ENCODE measurements around the gene ALKBH6.

The ALKBH6 gene

DNA sequence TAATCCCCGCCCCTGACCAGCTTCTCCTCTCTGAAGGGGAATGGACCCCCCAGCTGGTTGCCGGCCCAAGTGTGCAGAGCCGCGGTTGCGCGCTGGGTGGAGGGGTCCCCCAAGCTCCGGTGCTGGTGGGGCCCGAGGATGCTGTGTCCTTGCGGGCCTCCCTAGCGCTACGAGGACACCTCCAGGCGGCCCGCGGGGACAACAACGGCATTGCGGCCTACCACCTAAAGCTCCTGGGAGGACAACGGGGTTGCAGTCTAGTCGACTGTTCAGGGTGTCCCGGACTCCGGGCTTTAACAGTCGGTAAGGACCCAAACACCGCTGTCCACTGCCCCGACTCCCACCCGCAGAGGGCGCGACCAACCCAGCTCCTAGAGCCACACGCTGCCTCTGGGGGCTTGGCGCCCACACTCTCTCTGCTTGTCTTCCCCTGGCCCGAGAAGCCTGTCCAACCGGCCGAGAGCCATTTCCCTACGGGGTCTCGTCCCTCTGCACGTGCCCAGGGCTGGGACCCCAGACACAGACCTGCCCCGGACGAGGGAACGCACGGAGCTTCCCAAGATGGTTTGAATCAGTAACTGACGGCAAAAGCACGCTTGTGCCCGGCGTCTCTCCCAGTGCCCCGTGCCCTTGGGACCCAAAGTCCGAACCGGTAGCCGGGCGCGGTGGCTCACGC, 20.0 kb downstream of the ALKBH6 start:
- TF ChIP-seq TOX (CRISPR knock-in tag; IDR thresholded peaks at IDR 0.05; ENCODE audit: borderline replicate concordance) (no peak), ZNF70 (CRISPR knock-in tag; IDR thresholded peaks at IDR 0.05) (no peak), PPARA (CRISPR knock-in tag; IDR thresholded peaks at IDR 0.05; ENCODE audit: borderline replicate concordance) (no peak), GLIS3 (CRISPR knock-in tag; IDR thresholded peaks at IDR 0.05) (no peak), ARNTL (CRISPR knock-in tag; IDR thresholded peaks at IDR 0.05; ENCODE audit: borderline replicate concordance, low read depth) (no peak), ESRRG (CRISPR knock-in tag; IDR thresholded peaks at IDR 0.05) (no peak), ZNF8 (CRISPR knock-in tag; IDR thresholded peaks at IDR 0.05) (no peak), SNAI2 (CRISPR knock-in tag; IDR thresholded peaks at IDR 0.05) (no peak), TCF4 (CRISPR knock-in tag; IDR thresholded peaks at IDR 0.05; ENCODE audit: borderline replicate concordance) (no peak), ZNF565 (CRISPR knock-in tag; conservative IDR thresholded peaks at IDR 0.05; ENCODE audit: low read depth) (no peak), ZC3H10 (CRISPR knock-in tag; IDR thresholded peaks at IDR 0.05) (no peak), OSR1 (CRISPR knock-in tag; IDR thresholded peaks at IDR 0.05) (no peak), ISL1 (CRISPR knock-in tag; IDR thresholded peaks at IDR 0.05) (no peak), RARB (CRISPR knock-in tag; IDR thresholded peaks at IDR 0.05) (no peak)
- TF ChIP-seq, protein P1, sequence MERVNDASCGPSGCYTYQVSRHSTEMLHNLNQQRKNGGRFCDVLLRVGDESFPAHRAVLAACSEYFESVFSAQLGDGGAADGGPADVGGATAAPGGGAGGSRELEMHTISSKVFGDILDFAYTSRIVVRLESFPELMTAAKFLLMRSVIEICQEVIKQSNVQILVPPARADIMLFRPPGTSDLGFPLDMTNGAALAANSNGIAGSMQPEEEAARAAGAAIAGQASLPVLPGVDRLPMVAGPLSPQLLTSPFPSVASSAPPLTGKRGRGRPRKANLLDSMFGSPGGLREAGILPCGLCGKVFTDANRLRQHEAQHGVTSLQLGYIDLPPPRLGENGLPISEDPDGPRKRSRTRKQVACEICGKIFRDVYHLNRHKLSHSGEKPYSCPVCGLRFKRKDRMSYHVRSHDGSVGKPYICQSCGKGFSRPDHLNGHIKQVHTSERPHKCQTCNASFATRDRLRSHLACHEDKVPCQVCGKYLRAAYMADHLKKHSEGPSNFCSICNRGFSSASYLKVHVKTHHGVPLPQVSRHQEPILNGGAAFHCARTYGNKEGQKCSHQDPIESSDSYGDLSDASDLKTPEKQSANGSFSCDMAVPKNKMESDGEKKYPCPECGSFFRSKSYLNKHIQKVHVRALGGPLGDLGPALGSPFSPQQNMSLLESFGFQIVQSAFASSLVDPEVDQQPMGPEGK (CRISPR knock-in tag; IDR thresholded peaks at IDR 0.05; ENCODE audit: borderline replicate concordance), result no peak
- TF ChIP-seq, protein P2, sequence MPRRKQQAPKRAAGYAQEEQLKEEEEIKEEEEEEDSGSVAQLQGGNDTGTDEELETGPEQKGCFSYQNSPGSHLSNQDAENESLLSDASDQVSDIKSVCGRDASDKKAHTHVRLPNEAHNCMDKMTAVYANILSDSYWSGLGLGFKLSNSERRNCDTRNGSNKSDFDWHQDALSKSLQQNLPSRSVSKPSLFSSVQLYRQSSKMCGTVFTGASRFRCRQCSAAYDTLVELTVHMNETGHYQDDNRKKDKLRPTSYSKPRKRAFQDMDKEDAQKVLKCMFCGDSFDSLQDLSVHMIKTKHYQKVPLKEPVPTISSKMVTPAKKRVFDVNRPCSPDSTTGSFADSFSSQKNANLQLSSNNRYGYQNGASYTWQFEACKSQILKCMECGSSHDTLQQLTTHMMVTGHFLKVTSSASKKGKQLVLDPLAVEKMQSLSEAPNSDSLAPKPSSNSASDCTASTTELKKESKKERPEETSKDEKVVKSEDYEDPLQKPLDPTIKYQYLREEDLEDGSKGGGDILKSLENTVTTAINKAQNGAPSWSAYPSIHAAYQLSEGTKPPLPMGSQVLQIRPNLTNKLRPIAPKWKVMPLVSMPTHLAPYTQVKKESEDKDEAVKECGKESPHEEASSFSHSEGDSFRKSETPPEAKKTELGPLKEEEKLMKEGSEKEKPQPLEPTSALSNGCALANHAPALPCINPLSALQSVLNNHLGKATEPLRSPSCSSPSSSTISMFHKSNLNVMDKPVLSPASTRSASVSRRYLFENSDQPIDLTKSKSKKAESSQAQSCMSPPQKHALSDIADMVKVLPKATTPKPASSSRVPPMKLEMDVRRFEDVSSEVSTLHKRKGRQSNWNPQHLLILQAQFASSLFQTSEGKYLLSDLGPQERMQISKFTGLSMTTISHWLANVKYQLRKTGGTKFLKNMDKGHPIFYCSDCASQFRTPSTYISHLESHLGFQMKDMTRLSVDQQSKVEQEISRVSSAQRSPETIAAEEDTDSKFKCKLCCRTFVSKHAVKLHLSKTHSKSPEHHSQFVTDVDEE (CRISPR knock-in tag; IDR thresholded peaks at IDR 0.05), result no peak
- TF ChIP-seq, protein P3, sequence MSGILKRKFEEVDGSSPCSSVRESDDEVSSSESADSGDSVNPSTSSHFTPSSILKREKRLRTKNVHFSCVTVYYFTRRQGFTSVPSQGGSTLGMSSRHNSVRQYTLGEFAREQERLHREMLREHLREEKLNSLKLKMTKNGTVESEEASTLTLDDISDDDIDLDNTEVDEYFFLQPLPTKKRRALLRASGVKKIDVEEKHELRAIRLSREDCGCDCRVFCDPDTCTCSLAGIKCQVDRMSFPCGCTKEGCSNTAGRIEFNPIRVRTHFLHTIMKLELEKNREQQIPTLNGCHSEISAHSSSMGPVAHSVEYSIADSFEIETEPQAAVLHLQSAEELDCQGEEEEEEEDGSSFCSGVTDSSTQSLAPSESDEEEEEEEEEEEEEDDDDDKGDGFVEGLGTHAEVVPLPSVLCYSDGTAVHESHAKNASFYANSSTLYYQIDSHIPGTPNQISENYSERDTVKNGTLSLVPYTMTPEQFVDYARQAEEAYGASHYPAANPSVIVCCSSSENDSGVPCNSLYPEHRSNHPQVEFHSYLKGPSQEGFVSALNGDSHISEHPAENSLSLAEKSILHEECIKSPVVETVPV (CRISPR knock-in tag; IDR thresholded peaks at IDR 0.05), result no peak
- TF ChIP-seq, protein P4, sequence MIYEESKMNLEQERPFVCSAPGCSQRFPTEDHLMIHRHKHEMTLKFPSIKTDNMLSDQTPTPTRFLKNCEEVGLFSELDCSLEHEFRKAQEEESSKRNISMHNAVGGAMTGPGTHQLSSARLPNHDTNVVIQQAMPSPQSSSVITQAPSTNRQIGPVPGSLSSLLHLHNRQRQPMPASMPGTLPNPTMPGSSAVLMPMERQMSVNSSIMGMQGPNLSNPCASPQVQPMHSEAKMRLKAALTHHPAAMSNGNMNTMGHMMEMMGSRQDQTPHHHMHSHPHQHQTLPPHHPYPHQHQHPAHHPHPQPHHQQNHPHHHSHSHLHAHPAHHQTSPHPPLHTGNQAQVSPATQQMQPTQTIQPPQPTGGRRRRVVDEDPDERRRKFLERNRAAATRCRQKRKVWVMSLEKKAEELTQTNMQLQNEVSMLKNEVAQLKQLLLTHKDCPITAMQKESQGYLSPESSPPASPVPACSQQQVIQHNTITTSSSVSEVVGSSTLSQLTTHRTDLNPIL (CRISPR knock-in tag; IDR thresholded peaks at IDR 0.05; ENCODE audit: low read depth), result no peak
- TF ChIP-seq, protein P5, sequence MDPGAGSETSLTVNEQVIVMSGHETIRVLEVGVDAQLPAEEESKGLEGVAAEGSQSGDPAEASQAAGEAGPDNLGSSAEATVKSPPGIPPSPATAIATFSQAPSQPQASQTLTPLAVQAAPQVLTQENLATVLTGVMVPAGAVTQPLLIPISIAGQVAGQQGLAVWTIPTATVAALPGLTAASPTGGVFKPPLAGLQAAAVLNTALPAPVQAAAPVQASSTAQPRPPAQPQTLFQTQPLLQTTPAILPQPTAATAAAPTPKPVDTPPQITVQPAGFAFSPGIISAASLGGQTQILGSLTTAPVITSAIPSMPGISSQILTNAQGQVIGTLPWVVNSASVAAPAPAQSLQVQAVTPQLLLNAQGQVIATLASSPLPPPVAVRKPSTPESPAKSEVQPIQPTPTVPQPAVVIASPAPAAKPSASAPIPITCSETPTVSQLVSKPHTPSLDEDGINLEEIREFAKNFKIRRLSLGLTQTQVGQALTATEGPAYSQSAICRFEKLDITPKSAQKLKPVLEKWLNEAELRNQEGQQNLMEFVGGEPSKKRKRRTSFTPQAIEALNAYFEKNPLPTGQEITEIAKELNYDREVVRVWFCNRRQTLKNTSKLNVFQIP (CRISPR knock-in tag; IDR thresholded peaks at IDR 0.05; ENCODE audit: borderline replicate concordance, low read depth), result no peak
- ATAC-seq, result no peak

DNA sequence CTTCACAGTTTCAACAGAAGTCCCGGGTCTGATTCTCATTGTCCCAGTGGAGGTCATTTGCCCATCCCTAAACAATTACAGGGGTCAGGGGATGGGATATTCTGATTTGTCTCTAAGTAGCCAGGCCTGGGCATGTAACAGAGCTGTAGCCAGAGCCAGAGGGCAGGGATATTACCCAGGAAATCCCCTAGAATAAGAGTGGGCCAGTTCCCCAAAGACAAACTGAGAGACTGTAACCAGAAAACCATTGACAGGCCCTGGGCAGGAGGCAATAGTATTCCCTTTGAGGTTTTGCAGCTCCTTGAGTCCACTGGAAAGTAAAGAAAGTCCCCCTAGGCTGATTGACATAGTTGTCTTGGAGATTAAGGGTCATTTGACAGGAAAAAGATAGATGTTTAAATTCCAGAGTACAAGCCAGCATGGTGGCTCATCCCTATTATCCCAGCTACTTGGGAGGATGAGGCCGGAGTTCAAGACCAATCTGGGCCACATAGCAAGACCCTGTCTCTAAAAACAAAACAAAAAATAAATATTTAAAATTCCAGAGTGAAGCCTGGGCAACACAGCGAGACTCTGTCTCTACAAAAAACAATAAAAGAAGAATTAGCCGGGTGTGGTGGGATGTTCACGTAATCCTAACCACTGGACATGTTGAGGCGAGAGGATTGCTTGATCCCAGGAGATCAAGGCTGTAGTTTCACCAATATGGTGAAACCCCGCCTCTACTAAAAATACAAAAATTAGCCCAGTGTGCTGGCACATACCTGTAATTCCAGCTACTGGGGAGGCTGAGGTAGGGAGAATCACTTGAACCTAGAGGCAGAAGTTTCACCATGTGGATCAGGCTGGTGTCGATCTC, 20.9 kb downstream of the ALKBH6 start:
- TF ChIP-seq, protein P4 (CRISPR knock-in tag; IDR thresholded peaks at IDR 0.05; ENCODE audit: low read depth), result no peak
- TF ChIP-seq GLIS3 (CRISPR knock-in tag; IDR thresholded peaks at IDR 0.05), result no peak
- TF ChIP-seq CSDC2 (CRISPR knock-in tag; IDR thresholded peaks at IDR 0.05), result no peak
- no peak for TF ChIP-seq ZFP30 (CRISPR knock-in tag; IDR thresholded peaks at IDR 0.05)
- TF ChIP-seq ZFP3 (CRISPR knock-in tag; IDR thresholded peaks at IDR 0.05), result no peak
- TF ChIP-seq ZC3H10 (CRISPR knock-in tag; IDR thresholded peaks at IDR 0.05), result no peak
- ATAC-seq, result no peak

Data from SK-N-SH treated with all-trans-retinoic acid at 6 μM for 48 hours (cell line).